NCI-H1092 treated with DMSO at 0.1 percent for 48 hours (cell line): ENCODE measurements around the gene CA5A.
"Not testable (repeated sequence)": the region's sequence is repeated elsewhere in the genome, so short reads cannot be mapped to it uniquely, and the experiment has no call there.

ENCODE experiments used
- DNase-seq: peaks from one replicate; lab custom pipeline; 2025; lab: John Stamatoyannopoulos, UW

CA5A gene

GRCh38 chr16:87947356-87948118, 11.2 kb upstream of the CA5A start:
- no peak for DNase-seq

DNA sequence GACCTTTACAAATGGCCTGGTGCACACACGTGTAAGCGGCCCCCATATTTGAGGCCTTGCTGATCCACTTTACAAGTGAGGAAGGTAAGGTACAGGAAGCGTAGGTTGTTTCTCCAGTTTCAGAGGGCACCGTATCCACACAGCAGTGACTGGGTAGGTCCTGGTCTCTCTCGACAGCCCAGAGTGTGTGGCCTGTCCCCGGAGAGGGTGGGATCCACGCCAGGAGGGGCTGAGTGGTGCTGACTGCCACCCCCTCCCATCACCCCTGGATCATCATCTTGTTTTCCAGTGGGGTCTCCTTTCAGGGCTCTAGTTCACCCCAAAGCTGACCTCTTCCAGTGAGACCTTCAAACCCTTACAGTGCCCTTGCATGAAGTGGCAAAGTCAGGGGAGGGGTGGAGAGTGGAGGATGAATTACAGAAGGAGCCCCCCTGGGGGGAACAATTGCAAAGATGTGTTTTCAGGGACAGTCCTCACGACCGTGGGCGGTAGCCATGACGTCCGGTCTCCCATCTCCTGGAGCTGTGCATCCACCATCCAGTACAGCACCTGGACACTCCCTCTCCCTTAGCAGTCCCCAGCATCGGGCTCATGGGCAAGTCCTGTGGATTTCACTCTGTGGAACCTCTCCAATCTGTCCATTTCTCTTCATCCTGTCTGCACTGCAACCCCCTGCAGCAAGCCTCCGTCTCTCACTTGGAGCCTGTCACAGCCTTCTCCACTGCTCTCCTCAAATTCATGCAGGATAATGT, 10.4 kb upstream of the CA5A start:
- DNase-seq = no peak

DNA sequence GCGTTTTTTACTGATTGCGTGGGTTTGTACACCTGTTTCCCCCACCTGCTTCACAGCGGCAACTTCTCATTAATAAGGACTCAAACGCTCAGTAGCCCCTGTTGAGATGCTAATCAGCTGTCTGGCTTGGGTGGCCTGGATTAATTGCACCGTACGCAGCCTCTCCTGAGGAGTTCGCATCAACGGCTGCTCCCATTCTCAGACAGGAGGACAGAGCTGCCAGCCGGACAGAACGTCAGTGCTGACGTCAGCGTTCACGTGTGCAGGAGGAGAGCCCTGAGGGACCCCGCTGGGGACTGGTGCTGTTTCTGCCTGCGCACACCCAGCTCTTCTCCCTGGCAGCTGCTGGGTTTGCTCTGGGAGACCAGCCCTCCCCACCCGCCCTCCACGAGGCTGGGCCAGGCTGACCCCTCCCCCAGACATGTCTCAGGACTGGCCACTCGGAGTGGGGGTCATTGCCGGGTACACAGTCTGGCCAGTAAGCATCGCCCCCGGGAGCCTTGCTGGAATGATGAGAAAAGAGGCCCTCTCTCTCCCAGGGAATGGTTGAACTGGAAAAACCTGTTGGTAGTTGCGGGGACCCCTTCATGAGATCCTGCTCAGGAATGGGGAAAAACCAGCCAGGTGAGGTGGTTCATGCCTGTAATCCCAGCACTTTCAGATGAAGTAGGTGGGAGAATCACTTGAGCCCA, 9.2 kb upstream of the CA5A start:
- peak; percentile 90 for DNase-seq

GRCh38 chr16:87942680-87943079, 6.4 kb upstream of the CA5A start:
- no peak for DNase-seq

DNA sequence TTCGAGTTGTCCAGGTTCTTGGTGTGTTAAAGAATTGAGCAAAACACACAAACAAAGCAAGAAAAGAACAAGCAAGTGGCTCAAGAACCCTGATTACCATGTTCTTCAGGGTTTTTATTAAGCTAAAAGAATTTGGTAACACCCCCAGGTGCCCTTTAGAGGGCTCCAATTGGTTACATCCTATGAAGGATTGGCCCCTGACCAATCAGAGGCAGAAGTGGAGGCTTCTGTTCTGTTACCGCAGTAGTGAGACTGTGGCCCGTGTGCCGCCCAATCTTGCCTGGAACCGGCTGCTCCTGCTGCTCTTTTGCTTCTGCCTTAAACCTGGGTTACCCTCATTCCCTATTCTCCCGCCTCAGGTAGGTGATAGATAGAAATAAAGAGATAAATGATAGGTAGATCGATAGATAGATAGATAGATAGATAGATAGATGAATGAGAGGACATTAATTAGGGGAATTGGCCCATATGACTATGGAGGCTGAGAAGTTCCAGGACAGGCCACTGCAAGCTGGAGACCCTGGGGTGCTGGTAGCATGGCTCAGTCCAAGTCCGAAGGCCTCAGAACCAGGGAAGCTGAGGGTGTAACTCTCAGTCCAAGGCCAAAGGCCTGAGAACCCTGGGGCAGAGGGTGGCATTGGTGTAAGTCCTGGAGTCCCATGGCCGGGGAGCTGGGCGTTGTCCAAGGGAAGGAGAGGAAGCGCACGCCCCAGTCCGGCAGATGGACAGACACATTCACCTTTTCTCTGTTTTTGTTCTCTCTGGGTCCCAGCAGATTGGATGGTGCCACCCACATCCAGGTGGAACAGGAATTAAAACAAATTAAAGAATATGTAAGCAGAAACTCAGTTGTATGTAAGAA, 3.5 kb upstream of the CA5A start:
- no peak for DNase-seq

DNA sequence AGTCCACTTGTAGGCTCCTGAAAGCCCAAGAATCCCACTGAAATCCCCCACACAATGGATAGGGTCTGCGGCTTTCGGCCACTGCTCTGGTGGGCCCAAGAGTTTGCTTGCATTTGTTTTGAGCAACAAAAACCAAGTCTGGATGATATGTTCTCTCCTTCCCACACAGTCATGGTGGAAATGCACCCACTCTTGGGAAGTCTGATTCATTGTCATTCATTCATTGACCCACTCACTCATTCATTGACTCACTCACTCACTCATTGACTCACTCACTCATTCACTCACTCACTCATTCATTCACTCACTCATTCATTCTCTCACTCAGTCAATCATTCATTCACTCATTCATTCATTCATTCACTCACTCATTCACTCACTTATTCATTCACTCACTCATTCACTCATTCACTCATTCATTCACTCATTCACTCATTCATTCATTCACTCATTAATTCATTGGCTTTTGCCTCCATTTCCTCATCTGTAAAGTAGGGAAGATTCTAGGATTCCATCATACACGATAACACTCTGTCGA, 2.2 kb upstream of the CA5A start:
- DNase-seq = no peak

GRCh38 chr16:87937231-87937542, 858 bp upstream of the CA5A start:
- DNase-seq = not testable (repeated sequence)

DNA sequence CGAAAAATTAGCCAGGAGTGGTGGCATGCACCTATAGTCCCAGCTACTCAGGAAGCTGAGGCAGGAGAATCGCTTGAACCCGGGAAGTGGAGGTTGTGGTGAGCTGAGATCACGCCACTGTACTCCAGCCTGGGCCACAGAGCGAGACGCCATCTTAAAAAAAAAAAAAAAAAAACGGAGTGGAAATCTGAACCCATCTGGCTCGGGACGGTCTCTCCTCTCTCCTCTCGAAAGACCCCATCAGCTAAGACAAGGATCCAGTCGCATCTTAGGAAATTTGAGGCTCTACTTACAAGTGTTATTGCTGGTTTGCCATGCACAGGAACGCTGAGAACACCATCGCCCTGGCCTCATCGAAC, 334 bp downstream of the CA5A start:
- not testable (repeated sequence) for DNase-seq

- not testable (repeated sequence) for DNase-seq
Measured at GRCh38 chr16:87934752-87935425, 1.4 kb downstream of the CA5A start.

GRCh38 chr16:87933140-87933495, 3.2 kb downstream of the CA5A start:
- DNase-seq = no peak

- DNase-seq = not testable (repeated sequence)
Measured at GRCh38 chr16:87932475-87933139, 3.7 kb downstream of the CA5A start.

DNA sequence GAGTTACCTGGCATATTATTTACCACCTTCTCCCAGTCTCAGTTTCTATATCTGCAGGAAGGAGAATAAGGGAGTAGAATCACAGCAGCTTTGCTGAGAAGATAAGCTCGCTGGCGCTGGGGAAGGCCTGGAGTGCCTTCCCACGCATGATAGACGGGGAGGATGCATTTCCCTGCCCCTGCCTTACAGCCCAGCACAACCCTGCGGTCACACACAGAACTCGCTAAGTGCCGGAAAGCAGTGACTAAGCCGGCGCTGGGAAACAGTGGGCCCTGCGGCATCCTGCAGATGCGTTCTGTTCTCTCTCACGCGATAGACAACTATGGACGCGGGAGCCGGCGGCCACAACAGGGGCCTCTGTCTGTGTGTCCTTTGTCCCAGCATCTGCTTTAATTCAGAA, 4.8 kb downstream of the CA5A start:
- DNase-seq = no peak

GRCh38 chr16:87930456-87930855, 5.9 kb downstream of the CA5A start:
- DNase-seq = peak; percentile 49

DNA sequence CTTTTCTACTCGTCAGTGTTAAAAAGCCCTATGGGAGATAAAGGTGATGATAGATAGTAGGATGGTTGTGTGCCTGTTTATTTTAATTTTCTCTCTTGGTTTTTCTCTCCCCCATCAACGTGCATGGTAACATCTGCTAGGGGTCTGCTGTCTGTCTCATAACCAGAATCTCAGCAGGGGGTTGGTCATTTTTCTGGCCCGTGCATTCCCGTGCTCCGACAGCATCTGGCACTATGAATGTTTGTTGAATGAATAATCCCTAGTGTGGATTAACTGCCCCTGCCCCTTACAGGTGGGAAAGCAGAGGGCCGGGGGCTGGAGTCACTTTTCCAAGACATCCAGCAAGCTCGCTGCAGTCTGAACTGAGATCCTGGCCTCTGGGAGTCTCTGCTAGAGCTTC, 6.3 kb downstream of the CA5A start:
- no peak for DNase-seq

DNA sequence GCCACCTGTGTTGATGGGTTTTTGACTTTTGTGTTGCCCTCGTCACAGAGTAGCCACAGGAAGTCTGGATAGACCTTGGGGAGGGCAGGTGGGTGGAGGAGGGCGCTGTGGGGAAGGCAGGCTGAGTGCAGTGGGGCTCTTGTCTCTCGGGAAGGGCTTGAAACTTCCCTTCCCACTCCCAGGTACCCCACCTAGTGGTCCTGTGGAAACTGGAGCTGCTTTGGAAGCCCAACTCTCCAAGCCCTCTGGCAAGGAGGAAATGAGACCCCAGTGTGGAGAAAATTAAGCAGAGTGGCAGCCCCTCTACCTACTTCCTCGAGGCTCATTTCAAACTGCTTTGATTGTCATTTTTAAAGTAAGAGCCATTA, 9.2 kb downstream of the CA5A start:
- no peak for DNase-seq

GRCh38 chr16:87926246-87927194, 9.8 kb downstream of the CA5A start:
- peak; percentile 45 for DNase-seq

GRCh38 chr16:87924811-87925670, 11.3 kb downstream of the CA5A start:
- peak; percentile 98 for DNase-seq

GRCh38 chr16:87924041-87924810, 12.1 kb downstream of the CA5A start:
- peak; percentile 97 for DNase-seq
